PFSK-1 (cell line): Measurements from ENCODE around the gene GPSM1.

Experiments used
- FOXP2 ChIP-seq: optimal IDR thresholded peaks from 2 replicates; pipeline ENCODE3; 2011; ENCODE audit warnings: borderline replicate concordance, control low read depth, inconsistent platforms; ENCODE audit not compliant: insufficient read depth; ENCODE audit errors: extremely low read length, extremely low read depth
- POLR2AphosphoS5 ChIP-seq: IDR thresholded peaks from 2 replicates; pipeline ENCODE4 v1.6.1; 2012; ENCODE audit warnings: low read depth, mild to moderate bottlenecking, control low read depth, low read length, moderate library complexity
- SIN3A ChIP-seq: IDR thresholded peaks from 2 replicates; pipeline ENCODE4 v1.6.1; 2012; ENCODE audit warnings: mild to moderate bottlenecking, low read length, moderate library complexity, borderline replicate concordance; ENCODE audit not compliant: insufficient read depth
- TAF1 ChIP-seq: IDR thresholded peaks from 2 replicates; pipeline ENCODE4 v1.6.1; 2012; ENCODE audit warnings: low read length, control low read depth, borderline replicate concordance; ENCODE audit not compliant: insufficient read depth
- TF ChIP-seq, protein P1 (sequence below), 2 experiments: IDR thresholded peaks; 2 replicates each; pipeline versions ENCODE4 v1.6.1 to v1.8.0; 2011 to 2012; ENCODE audit warnings: low read depth in 2 of 2, low read length in 2 of 2, control low read depth in 1 of 2, inconsistent platforms in 1 of 2, mild to moderate bottlenecking in 1 of 2, moderate library complexity in 1 of 2; ENCODE audit not compliant: insufficient read depth in 1 of 2

Gene GPSM1

DNA sequence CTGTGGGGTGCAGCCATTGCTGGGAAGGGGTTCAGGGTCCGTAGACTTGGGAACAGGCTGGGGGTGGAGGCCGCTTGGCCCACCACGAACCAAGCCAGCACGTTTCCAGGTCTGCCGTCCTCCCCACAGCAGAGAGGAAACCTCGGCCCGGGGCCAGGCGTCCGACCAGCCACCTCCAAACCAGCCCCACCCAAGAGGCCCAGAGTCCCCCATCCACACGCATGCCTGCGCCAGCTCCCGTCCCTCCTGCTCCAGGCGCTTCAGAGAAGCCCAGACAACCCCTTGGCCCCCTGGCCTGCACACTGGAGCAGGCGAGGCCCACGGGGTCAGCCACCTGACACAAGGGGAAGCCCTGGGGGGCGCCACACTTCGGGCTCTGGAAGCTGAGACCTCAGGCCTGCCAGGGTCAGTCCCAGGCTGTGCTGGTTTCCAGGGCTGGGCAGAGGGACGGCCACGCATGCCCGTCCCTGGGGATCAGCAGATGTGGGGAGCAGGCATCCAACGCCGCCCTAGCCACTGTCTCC, 29.9 kb downstream of the GPSM1 start:
- TF ChIP-seq, protein P1, sequence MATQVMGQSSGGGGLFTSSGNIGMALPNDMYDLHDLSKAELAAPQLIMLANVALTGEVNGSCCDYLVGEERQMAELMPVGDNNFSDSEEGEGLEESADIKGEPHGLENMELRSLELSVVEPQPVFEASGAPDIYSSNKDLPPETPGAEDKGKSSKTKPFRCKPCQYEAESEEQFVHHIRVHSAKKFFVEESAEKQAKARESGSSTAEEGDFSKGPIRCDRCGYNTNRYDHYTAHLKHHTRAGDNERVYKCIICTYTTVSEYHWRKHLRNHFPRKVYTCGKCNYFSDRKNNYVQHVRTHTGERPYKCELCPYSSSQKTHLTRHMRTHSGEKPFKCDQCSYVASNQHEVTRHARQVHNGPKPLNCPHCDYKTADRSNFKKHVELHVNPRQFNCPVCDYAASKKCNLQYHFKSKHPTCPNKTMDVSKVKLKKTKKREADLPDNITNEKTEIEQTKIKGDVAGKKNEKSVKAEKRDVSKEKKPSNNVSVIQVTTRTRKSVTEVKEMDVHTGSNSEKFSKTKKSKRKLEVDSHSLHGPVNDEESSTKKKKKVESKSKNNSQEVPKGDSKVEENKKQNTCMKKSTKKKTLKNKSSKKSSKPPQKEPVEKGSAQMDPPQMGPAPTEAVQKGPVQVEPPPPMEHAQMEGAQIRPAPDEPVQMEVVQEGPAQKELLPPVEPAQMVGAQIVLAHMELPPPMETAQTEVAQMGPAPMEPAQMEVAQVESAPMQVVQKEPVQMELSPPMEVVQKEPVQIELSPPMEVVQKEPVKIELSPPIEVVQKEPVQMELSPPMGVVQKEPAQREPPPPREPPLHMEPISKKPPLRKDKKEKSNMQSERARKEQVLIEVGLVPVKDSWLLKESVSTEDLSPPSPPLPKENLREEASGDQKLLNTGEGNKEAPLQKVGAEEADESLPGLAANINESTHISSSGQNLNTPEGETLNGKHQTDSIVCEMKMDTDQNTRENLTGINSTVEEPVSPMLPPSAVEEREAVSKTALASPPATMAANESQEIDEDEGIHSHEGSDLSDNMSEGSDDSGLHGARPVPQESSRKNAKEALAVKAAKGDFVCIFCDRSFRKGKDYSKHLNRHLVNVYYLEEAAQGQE (IDR thresholded peaks at IDR 0.05; ENCODE audit: insufficient read depth in 1 of 2, low read depth in 2 of 2, low read length in 2 of 2), result no peak
- TF ChIP-seq FOXP2 (no peak), TAF1 (no peak), POLR2AphosphoS5 (no peak), SIN3A (no peak)

DNA sequence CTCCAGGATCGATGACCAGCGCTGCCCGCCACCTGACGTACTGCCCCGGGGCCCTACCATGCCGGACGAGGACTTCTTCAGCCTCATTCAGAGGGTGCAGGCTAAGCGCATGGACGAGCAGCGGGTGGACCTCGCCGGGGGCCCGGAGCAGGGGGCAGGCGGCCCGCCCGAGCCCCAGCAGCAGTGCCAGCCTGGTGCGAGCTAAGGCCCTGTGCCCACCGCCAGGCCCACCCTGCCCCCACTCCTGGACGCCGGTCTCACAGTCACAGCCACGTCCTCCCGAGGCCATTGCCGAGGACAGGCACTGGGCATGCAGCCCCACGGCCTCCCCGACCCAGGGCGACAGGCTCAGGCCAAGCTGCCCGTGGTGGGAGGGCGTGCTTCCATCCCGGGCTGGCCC, 30.7 kb downstream of the GPSM1 start:
- TF ChIP-seq, protein P1 (IDR thresholded peaks at IDR 0.05; ENCODE audit: insufficient read depth in 1 of 2, low read depth in 2 of 2, low read length in 2 of 2), result no peak
- TF ChIP-seq FOXP2, result no peak

DNA sequence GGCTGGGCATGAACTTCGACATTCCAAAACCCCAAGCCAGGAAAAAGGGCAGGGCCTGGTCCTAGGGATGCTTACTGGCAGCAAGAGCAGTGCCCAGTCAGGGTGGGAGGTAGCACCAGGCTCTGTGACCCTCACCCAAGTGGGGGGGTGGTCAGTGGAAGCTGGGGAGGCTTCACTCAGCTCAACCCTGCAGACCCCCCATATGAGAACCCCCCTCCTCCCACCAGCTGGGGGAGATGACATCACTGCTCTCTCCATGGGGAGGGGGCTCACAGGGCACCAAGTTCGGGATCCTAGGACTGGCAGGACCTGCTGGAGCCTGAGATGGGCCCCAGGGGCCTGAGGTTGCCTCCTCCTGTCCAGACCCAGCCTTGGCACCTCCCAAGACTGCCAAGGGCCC, 31.5 kb downstream of the GPSM1 start:
- TF ChIP-seq TAF1 (no peak), POLR2AphosphoS5 (no peak), FOXP2 (no peak), SIN3A (no peak)
- TF ChIP-seq, protein P1 (IDR thresholded peaks at IDR 0.05; ENCODE audit: insufficient read depth in 1 of 2, low read depth in 2 of 2, low read length in 2 of 2), result no peak

DNA sequence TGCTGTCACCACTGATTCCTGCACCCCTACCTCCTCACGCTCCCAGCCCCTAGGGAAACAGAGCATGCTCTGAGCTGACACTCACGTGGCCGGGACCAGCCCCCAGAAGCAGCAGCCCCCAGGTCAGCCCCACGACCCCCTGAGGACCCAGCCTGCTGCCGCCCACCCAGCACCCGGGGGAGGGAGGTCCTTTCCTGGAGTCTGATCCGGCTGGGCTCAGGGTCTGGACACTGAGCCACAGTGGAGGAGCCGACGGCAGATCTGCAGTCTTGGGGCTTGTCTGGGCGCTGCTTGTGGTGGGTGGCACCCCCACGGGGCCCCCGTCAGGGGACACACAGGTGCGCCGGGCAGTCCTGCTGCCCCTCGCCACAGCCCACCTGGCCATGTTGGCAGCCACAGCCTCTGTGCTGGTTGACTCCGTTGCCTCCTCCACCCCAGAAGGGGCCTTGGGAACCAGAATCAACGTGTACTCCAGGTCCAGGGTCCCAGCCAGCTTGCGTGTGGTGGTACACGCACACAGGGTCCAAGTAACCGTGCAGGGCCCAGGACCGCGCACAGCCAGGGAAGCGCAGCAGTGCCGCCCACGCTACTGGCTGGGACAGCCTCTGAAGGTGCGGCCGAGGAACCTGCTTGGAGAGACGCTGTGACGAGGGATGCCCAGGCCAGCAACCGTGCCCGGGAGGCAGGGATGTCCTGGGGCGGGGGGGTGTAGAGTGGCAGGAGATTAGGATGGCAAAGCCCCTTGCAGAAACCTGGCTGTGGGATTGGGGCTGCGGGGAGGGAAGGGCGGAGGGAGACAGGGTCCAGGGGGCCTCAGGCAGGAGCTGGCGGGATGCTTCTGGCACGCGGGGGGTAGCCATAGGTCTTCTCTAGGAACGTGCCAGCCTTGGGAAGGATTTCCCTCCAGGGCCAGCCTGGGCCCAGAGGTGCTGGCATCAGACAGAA, 32.7 kb downstream of the GPSM1 start:
- no peak for TF ChIP-seq TAF1

DNA sequence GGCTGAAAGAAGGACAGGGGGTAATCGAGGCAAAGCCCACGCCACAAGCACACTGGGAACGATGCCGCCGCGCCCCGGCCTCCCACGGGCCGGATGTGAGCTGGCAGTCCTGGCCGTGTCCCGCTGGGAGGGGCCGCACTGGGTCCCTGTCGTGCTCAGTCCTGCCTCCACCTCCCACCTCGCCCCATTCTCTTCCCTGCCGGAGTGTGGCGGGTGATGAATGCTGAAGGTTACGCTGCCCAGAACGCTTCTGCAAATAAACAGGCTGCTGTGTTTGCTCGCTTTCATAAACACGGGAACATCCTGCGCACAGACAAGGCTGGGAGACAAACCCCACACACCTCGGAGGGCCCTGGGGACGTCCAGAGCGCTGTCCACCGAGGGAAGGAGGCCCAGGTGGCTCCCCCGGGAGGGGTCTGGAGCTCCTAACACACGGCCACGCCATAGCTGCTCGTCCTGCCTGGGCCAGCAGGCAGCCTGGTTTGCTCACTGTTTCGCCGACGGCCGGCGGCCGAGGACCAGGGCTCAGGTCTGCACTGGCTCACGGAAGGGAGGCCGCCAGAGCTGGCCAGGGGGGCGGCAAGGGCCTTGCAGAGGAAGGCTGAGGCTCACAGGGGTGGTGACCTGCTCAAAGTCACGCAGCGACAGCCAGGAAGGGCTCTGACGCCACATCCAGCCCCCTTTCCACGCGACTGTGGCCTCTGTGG, 33.9 kb downstream of the GPSM1 start:
- TF ChIP-seq TAF1 (no peak), SIN3A (no peak), POLR2AphosphoS5 (no peak), FOXP2 (no peak)
- TF ChIP-seq, protein P1 (IDR thresholded peaks at IDR 0.05; ENCODE audit: insufficient read depth in 1 of 2, low read depth in 2 of 2, low read length in 2 of 2), result no peak
